EL (cell line): ENCODE measurements around the gene DNAJC22.
"Not testable (repeated sequence)": the region's sequence is repeated elsewhere in the genome, so short reads cannot be mapped to it uniquely, and the experiment has no call there.

Source experiments
- DNase-seq: peaks from one replicate; pipeline ENCODE4 v3.0.0-alpha.2; 2016

DNAJC22 gene

GRCh38 chr12:49346659-49347310 is at the start of gene DNAJC22:
Gene DNAJC22 (plus strand): TSS chr12:49346888. CDS start chr12:49348873, 1,985 bp downstream.
- no peak for DNase-seq

GRCh38 chr12:49297695-49298060 is 49.0 kb upstream of the DNAJC22 start:
- no peak for DNase-seq

- no peak for DNase-seq
Observed at GRCh38 chr12:49298160-49298559, 48.5 kb upstream of the DNAJC22 start.

- DNase-seq: no peak
Observed at GRCh38 chr12:49301760-49302159, 44.9 kb upstream of the DNAJC22 start.

- DNase-seq: peak; percentile 36
Observed at GRCh38 chr12:49304161-49304560, 42.5 kb upstream of the DNAJC22 start.

GRCh38 chr12:49305762-49306510 is 40.8 kb upstream of the DNAJC22 start:
- DNase-seq: no peak

GRCh38 chr12:49309386-49309785 is 37.3 kb upstream of the DNAJC22 start:
- DNase-seq: no peak

- not testable (repeated sequence) for DNase-seq
Observed at GRCh38 chr12:49310451-49311000, 36.2 kb upstream of the DNAJC22 start.

- DNase-seq: no peak
Observed at GRCh38 chr12:49314811-49315210, 31.9 kb upstream of the DNAJC22 start.

GRCh38 chr12:49317118-49317517 is 29.6 kb upstream of the DNAJC22 start:
- DNase-seq: not testable (repeated sequence)

- not testable (repeated sequence) for DNase-seq
Observed at GRCh38 chr12:49320411-49321103, 26.1 kb upstream of the DNAJC22 start.

- DNase-seq: no peak
Observed at GRCh38 chr12:49322367-49322707, 24.4 kb upstream of the DNAJC22 start.

GRCh38 chr12:49322708-49323523 is 23.8 kb upstream of the DNAJC22 start, which contains the start of gene TROAP:
Gene TROAP (plus strand): TSS chr12:49323255. CDS start chr12:49323609, 354 bp downstream.
- peak; percentile 99 for DNase-seq

- DNase-seq: no peak
Observed at GRCh38 chr12:49323524-49324097, 23.1 kb upstream of the DNAJC22 start.

GRCh38 chr12:49325606-49326005 is 21.1 kb upstream of the DNAJC22 start:
- no peak for DNase-seq

GRCh38 chr12:49327368-49327767 is 19.3 kb upstream of the DNAJC22 start:
- no peak for DNase-seq

- no peak for DNase-seq
Observed at GRCh38 chr12:49327887-49328286, 18.8 kb upstream of the DNAJC22 start.

GRCh38 chr12:49328816-49329215 is 17.9 kb upstream of the DNAJC22 start:
- DNase-seq: no peak

GRCh38 chr12:49330032-49330619 is 16.6 kb upstream of the DNAJC22 start:
- no peak for DNase-seq

- no peak for DNase-seq
Observed at GRCh38 chr12:49330631-49331379, 15.9 kb upstream of the DNAJC22 start.
